ENCODE results near the gene TMEM108. TPM values are rescaled to one million over a fixed set of nuclear protein-coding genes. Genes with fewer than 3 reads are reported as not detected.

TMEM108 gene
- total RNA-seq, 4 donors from 2014 or later = 0.21 to 1.5 TPM; not detected in 2

GRCh38 chr3:133237380-133237779 lies 199.2 kb downstream of the TMEM108 start:
- Histone ChIP-seq H3K9me3 (peaks cover 0 to 3% (median 0%) of the 10 kb centered on the region in 4 donors), H3K27me3 (no peaks in the 10 kb centered on the region), H3K4me3 (no peak overlapping the region), H3K36me3 (no peaks in the 10 kb centered on the region), H3K4me1 (no peaks in the 10 kb centered on the region), H3K27ac (no peak overlapping the region)
- TF ChIP-seq POLR2A (IDR thresholded peaks at IDR 0.05) = no peak
- TF ChIP-seq, protein P1, sequence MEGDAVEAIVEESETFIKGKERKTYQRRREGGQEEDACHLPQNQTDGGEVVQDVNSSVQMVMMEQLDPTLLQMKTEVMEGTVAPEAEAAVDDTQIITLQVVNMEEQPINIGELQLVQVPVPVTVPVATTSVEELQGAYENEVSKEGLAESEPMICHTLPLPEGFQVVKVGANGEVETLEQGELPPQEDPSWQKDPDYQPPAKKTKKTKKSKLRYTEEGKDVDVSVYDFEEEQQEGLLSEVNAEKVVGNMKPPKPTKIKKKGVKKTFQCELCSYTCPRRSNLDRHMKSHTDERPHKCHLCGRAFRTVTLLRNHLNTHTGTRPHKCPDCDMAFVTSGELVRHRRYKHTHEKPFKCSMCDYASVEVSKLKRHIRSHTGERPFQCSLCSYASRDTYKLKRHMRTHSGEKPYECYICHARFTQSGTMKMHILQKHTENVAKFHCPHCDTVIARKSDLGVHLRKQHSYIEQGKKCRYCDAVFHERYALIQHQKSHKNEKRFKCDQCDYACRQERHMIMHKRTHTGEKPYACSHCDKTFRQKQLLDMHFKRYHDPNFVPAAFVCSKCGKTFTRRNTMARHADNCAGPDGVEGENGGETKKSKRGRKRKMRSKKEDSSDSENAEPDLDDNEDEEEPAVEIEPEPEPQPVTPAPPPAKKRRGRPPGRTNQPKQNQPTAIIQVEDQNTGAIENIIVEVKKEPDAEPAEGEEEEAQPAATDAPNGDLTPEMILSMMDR (IDR thresholded peaks at IDR 0.05) = no peak
- TF ChIP-seq EP300 (IDR thresholded peaks at IDR 0.05) = no peak
- DNase-seq (ENCODE audit: low spot score in 2 of 2) = no peak

GRCh38 chr3:133238015-133238414 lies 199.8 kb downstream of the TMEM108 start:
- TF ChIP-seq EP300 (IDR thresholded peaks at IDR 0.05) = no peak
- no peak for TF ChIP-seq POLR2A (IDR thresholded peaks at IDR 0.05)
- TF ChIP-seq, protein P1 (IDR thresholded peaks at IDR 0.05) = no peak
- no peak for DNase-seq (ENCODE audit: low spot score in 2 of 2)
- Histone ChIP-seq H3K9me3 (peaks cover 0 to 3% (median 0%) of the 10 kb centered on the region in 4 donors), H3K36me3 (no peaks in the 10 kb centered on the region), H3K4me1 (no peaks in the 10 kb centered on the region), H3K27me3 (no peaks in the 10 kb centered on the region), H3K4me3 (no peak overlapping the region), H3K27ac (no peak overlapping the region)
- WGBS, 2 donors = 48 to 52% methylated on average over 3 of the region's 3 CpGs

- no peak for DNase-seq (ENCODE audit: low spot score in 2 of 2)
- H3K27ac ChIP-seq = no peak overlapping the region
- 96 to 97% methylated on average over 1 of the region's 1 CpG for WGBS, 2 donors
- no peak for TF ChIP-seq POLR2A (IDR thresholded peaks at IDR 0.05)
- TF ChIP-seq EP300 (IDR thresholded peaks at IDR 0.05) = no peak
- TF ChIP-seq, protein P1 (IDR thresholded peaks at IDR 0.05) = no peak
- no peak overlapping the region for H3K4me3 ChIP-seq
- H3K36me3 ChIP-seq = no peaks in the 10 kb centered on the region
- H3K27me3 ChIP-seq = no peaks in the 10 kb centered on the region
- no peaks in the 10 kb centered on the region for H3K4me1 ChIP-seq
- H3K9me3 ChIP-seq = no peaks in the 10 kb centered on the region
Observed at GRCh38 chr3:133246119-133246518, 207.9 kb downstream of the TMEM108 start.

DNA sequence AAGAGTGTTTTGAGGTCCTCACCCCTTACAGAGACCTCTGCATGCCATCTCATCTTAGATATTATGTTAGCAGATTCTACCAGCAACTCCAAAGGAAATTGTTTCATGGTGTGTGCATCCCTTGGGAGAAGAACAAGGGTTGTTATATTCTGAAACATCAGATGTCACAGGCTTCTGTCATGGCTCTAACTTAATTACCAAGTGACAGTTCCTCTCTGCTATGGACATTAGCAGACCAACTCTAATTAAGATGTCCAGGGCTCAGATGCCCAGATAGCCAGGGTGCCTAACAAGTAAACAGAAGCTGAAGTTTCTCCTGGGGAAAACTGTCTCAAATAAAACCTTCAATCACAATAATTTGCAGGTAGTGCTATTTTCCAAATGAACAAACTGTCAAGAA lies 208.6 kb downstream of the TMEM108 start:
- Histone ChIP-seq H3K9me3 (no peaks in the 10 kb centered on the region), H3K4me1 (no peaks in the 10 kb centered on the region), H3K36me3 (no peaks in the 10 kb centered on the region), H3K4me3 (no peak overlapping the region), H3K27me3 (no peaks in the 10 kb centered on the region), H3K27ac (no peak overlapping the region)
- TF ChIP-seq POLR2A (IDR thresholded peaks at IDR 0.05) = no peak
- TF ChIP-seq, protein P1 (IDR thresholded peaks at IDR 0.05) = no peak
- TF ChIP-seq EP300 (IDR thresholded peaks at IDR 0.05) = no peak
- DNase-seq (ENCODE audit: low spot score in 2 of 2) = no peak

DNA sequence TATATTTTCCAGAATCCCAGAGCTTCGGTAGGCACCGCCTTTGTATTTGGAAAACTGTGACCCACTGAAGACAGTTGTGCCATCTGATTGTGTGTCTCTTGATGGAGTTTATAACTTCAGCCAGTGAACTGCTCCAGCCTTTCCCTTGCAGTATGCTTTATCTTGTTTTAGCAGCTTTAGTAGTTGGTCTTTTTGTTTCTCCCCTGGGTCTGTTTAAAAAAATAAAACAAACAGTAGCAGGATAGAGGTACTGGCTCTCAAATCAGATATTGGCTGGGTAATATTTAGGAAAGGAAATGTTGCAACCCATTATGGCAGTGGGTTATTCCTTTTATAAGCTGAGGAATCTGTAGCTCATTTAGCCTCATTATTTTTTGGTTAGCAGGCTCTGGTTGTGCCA lies 210.2 kb downstream of the TMEM108 start:
- Histone ChIP-seq H3K4me3 (no peak overlapping the region), H3K27me3 (no peaks in the 10 kb centered on the region), H3K27ac (no peak overlapping the region), H3K4me1 (no peaks in the 10 kb centered on the region), H3K36me3 (no peaks in the 10 kb centered on the region), H3K9me3 (no peaks in the 10 kb centered on the region)
- 81 to 84% methylated on average over 2 of the region's 2 CpGs for WGBS, 2 donors
- DNase-seq (ENCODE audit: low spot score in 2 of 2) = no peak
- no peak for TF ChIP-seq POLR2A (IDR thresholded peaks at IDR 0.05)
- TF ChIP-seq EP300 (IDR thresholded peaks at IDR 0.05) = no peak
- TF ChIP-seq, protein P1 (IDR thresholded peaks at IDR 0.05) = no peak
